NCI-H2196 (cell line): ENCODE data around the gene KCNQ1.

Experiments
- DNase-seq: peaks from one replicate; lab custom pipeline; 2025; ENCODE audit not compliant: unreplicated experiment; lab: John Stamatoyannopoulos, UW

Gene KCNQ1

DNA sequence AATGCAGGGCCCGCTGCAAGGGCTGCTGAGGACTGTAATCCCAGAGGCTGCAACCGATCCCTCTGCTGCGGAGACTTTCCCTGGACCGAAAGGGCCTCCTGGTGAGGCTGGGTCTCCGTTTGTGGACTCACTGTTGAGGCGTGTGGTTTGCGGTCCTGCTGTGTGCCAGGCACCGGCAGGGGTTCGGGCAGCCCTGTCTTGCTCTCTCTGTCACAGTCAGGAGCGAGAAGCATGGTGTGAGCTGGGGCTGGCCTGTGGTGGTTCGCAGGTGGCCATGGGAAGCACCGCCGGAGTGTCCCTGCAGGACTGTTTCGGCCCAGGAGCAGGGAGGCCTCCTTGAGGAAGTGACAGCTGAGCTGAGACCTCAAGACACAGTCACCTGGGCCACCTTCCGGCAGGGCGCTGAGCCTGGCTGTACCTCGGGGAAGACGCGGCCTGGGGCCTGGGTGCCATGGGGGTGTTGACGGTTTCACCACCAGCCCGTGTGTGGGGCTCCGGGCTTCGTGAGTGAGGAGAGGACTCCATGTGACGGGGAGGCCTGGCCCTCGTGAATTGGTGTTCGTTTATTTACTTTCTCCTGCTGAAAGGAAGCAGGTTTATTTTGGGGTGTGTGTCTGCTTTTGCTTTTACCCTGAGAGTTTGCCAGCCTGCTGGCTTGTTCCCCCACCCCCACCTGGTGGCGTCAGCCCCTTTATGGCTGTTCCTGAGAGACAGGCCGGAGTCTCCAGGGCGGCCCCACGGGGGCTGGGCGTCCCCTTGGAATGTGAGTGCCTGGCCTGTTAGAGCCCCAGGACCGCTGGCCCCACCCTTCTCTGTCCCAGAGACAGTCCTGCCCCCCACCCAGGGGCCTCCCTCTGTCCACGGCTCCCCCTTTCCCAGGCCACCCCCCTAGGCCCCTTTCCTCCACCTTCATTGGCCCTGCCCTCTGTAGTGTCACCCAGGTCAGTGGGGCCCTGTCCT is 132.5 kb downstream of the KCNQ1 start:
- no peak for DNase-seq

DNA sequence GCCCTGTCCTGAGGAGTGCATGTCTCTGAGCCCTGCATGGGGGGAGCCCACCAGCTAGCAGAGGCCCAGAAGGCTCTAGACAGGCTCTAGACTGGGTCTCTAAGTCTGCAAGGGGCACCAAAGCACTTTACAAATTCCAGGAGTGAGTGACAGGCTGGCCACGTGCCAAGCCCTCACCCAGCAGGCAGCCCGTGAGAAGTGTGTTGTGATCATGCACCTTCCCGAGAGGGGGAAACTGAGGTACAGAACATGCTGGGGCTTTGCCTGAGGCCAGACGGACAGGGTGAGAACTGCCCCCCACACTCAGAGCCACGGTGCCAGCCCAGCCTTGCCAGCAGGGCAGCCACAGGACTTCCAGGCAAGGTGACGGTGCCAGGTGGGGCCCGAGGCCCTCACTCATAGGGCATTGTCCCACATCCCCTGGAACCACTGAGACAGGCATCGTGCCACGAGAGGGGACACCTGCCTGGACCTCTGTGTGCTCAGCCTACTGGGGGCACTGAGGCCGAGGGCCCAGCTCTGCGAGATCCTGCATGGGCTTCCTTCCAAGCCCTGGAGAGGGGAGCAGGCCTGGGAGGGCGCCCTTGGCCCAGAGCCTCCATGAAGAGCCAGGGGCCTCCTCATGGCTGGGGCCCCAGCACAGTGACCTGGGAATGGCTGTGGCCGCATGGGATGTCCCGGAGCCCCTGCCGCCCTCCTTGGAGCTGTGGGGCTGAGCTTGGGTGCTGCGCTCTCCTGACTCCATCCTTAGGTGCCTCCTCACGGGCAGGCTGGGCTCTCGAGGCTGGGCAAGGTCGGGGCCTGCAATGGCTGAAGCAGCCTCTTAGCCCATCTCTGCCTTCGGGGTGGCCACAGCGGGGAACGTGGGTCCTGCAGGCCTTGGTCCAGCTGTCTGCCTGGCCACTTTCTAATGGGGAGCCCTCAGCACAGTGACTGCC is 133.5 kb downstream of the KCNQ1 start:
- no peak for DNase-seq

DNA sequence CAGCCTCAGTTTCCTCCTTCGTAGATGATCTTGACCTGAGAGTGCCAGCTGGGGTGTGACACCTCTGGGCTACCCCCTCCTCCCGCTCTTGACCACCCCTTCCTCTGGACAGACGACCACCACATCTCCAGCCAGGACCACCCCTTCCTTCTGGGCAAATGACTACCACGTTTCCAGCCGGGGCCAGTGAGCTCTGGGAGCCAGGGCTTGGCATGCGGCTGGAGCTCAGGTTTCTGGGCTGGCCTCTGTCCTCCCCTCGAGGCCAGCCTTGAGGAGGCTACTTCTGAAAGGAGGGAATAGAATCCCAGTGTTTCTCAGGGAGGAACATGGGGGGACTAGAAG is 134.1 kb downstream of the KCNQ1 start:
- DNase-seq, result no peak

DNA sequence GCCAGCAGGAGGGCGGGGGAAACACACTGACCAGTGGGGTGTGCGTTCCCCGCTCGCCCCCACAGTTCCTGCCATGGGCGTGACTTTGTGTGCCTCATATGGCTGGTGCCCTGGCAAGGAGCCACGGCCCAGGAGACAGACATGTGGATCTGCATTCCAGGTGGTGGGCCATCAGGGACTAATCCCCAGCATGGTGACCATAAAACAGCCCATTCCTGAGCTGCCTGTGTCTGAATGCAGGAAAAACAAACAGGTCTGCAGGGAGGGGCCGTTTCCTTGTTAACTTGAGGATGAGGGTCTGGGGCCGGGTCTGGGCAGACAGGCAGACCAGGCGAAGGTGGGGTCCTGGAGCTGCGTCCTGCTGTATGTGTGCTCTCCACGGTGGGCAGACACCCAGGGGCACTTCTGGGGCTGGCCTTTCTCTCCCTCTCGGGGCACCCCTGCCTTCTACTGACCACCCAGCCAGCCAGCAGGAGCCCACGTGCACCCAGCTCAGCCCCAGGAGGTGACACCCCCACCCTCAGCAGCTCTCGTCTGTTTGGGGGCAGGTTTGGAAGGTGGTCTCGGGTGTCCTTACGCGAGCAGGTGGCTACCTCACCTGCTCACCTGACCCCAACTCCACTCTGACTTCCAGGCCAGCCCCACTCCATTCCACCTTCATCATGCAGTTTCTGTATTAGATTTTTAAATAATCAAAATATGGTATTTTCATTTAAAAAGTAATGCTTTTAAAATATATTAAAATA is 134.7 kb downstream of the KCNQ1 start:
- no peak for DNase-seq

DNA sequence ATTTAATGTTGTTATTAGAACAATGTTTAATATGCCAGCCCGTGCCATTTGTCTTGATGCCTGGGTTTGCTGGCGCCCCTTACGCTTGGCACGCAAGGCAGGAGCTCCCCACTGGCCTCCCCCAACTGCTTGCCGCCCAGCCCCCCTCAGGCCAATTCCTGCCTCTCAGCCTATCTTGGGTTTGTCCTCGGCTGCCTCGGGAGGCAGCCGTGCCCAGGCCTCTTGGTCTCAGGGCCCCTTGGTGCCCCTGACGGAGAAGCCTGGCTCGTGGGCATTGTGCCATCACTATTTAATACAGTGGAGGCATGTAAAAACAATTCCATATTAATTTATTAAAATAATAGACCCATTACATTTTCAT is 135.2 kb downstream of the KCNQ1 start:
- DNase-seq, result no peak

DNA sequence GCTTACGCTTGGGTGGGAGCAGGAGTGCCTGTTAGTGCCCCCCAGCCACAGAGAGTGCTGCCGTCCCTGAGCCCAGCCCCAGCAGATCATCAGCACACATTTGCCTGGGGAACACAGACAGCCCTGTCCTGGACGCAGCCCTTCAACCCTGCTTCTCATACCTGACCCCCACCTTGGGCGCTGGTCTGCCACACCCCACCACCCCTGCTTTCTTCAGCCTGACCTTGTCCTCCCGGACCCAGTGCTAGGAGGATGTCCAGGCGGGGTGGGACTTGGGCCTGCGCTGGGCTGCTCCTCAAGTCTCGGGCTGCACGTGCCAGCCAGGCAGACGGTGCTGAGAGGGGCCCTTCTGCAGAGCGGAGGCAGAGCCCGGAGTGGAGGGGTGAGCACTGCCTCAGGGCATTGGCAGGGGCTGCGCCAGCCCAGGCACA is 135.8 kb downstream of the KCNQ1 start:
- no peak for DNase-seq

DNA sequence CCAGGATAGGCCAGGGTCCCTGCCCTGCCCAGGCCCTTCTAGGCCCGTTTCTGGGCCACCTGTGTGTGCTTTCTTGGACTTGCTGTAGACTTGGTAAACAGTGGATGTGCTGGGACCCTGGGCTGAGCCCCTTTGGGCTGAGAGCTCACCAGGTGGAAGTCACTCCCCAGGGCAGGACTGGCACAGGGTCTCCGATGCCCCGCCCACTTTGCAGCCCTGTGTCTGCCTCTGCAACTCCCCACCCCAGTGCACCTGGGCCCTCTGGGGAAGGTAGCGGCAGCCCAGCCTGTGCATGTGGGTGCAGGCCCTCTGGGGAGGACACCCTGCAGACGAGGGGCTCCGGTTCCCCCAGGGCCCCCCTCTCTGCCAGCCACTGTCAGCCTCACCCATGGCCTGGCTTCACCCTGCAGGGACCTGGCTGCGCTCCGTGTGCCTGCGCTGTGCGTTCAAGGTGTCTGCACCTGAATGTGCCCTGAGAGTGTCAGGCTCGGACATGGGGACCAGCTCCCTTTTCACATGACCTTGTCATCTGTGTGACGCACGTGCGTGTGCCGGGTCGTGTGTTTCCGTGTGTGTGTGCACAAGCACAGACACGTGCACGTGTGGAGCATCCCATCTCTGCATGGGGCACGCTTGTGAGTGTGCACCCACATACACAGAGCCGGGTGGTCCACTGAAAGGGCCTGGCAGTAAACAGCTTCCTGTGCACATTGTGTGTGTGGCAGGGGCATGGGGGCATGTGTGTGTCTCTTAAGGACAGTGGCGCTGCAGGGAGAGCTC is 136.5 kb downstream of the KCNQ1 start:
- no peak for DNase-seq

DNA sequence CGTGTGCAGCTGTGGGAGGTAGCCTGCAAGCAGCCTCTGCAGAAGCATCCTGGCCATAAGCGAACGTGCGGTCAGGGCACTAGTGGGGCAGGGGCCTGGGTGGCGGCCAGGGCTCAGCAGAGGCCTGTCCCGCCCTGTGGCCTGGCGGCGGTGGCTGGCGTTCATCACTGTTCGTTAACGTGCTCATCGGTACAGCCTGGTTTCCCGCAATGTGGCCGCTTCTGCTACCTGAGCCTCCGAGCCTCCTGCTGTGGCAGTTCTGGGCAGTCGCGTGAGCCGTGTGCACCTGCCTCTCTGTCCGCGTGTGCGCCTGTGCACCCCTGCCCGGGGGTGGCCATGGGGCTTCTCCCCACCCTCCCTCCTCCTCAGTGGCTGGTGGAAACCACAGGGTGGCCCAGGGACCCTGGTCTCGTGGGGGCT is 137.1 kb downstream of the KCNQ1 start:
- DNase-seq, result no peak

DNA sequence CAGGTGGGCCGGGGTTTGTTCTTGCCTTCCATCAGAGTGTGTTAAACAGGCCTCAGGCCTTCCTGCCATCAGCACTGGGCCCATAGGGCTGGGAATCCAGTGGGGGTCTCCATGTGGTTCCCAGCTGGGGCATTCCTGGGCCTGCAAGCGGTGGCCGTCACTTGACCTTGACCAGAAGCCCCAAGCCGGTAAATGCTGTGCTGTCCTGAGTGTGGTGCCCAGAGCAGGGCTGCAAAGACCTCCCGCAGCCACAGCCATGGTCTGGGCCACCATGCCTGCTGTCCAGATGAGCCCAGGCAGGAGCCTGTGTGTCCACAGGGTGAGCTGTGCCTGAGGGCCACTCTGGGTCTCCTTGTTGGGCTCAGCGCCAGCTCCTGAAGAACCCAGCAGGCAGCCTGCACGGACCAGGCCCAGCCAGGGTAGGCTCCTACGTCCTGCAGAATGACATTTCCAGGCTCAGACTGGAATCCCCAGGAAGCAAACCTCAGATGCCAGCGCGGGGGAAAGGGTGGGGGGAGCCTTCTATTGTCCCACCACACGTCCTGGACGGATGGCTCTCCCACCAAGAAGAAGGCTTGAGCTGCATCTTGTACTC is 137.6 kb downstream of the KCNQ1 start:
- no peak for DNase-seq

DNA sequence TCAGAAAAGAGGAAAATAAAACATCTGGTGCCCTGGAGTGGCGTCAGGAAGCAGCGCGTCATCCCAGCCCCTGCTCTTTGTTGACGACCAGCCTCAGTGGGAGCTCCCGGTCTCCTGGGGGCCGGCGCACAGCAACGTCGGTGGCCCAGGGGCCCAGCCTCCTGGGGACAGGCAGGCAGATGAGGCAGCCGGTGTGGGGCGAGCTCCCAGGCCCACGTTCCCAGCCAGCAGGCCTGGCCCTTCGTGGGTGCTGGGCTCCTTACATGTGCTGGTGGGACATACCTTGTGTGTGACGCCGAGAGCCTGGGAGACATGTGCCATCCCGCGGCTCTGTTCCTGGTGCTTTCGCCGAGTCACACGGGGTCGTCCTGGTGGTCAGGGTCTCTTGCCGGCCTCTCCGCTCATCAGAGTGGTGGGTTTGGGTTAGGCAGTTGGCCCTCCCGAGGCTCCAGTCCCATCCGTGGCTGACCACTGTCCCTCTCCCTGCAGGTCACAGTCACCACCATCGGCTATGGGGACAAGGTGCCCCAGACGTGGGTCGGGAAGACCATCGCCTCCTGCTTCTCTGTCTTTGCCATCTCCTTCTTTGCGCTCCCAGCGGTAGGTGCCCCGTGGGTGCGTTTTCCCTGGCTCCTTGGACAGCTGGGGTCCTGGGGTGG is 138.3 kb downstream of the KCNQ1 start:
- DNase-seq, result no peak

DNA sequence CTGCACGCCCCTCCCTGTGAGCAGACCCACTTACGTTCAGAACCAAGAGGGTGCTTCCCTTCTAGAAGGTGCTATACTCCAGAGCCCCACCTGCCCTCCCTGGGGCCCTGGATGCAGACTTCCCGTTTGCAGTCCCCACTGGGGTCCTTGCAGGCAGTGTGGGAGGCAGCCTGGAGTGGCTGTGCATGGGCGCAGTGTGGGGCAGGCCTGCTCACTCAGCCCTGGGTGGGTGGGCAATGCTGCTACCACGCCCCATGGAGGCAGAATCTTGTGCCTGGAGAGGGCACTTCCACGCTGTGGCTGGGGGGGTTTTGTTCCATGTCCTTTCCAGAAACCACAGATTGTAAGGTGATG is 138.8 kb downstream of the KCNQ1 start:
- no peak for DNase-seq

DNA sequence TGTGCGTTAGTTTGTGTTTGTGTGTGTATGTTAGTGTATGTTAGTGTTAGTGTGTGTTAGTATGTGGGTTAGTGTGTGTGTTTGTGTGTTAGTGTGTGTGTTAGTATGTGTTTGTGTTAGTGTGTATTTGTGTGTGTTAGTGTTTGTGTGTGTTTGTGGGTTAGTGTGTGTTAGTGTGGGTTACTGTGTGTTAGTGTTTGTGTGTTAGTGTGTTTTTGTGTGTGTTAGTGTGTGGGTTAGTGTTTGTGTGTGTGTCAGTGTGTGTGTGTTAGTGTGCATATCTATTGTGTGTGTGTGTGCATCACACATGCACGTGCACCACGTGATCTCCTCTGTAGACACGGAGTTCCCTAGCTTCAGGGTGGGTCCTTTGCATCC is 139.6 kb downstream of the KCNQ1 start:
- DNase-seq, result no peak

DNA sequence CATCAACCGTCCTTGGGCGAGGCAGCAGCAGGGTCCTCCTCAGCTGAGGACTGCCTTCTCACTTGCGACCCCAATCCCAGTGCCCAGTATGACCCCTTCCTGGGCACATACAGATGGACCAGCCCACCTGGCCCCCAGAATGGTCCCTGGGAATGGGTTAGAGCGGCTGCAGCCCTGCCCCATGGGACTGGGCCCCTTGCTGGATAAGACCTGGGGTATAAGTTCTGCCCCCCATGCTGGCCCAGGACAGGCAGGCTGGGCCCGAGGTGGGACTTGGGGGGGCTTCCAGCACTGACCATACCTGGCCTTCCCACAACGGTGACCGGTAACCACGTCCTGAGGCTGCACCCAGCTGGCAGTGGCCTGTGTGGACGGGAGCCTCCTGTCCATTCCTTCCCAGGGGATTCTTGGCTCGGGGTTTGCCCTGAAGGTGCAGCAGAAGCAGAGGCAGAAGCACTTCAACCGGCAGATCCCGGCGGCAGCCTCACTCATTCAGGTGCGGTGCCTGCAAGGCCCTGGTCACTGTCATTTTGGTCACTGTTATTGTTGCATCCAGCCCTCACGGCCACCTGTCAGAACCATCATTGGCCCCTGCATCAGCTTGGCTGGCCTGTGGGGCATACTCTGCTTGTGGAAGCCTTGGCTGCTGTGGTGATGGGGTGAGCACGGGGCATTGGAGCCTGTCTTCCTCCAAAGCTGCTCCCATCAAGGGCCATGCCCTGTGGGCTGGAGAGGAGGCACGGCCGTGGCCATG is 140.2 kb downstream of the KCNQ1 start:
- no peak for DNase-seq

DNA sequence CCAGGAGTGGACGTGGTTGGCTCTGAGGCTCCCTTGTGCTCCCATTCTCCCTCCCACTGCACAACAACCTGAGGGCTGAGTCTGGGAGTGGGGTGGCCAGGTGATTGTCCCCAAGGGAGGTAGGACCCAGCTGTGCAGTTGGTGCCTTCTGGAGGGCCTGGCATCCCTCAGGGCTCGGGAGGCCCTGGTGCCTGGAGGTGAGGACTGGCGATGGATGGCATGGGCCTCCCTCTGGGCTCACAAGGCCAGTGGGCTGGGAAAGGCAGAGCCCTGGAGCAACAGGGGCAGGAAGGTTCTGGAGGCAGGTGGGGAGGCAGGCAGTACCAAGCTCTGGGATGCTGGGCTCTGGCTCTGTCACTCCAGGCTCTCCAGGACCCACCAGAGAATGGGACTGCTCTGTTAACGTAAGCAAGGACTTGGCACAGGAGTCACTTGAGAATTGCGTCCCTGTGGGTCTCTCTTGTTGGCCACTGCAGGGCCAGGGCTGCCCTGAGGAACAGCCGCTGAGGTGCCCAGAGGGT is 140.8 kb downstream of the KCNQ1 start:
- no peak for DNase-seq

DNA sequence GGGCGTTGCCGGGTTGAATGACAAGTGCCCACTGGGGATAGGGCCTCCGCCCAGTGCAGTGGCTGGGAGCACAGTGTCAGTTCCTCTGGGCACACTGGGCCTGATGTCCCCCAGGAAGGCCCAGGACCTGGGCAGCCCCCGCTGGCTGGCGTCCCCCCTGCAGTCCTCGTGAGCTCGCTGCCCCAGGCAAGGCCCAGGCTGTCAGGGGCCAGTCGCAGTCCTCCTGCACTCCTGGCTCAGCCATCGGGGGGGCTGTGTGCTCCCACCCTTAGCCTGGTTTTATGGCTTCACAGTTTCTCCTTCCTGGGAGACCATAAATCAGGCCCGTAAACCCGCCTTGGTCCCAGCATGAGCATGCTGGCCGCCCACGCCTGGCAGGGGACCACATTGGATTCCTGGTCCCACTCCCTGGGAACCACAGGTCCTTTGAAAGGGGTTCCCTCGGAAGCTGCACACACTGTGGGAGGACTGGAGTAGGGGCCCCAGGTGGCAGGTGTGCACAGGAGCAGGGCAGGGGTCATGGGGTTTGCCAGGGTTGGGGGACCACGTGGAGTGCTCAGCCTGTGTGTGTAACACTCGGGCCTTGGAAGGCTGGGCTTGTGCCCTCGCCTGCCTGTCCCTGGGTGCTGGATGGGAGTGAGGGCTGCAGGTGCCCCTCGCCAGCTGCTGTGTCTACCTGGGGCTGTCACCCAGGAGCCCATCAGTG is 141.4 kb downstream of the KCNQ1 start:
- no peak for DNase-seq

DNA sequence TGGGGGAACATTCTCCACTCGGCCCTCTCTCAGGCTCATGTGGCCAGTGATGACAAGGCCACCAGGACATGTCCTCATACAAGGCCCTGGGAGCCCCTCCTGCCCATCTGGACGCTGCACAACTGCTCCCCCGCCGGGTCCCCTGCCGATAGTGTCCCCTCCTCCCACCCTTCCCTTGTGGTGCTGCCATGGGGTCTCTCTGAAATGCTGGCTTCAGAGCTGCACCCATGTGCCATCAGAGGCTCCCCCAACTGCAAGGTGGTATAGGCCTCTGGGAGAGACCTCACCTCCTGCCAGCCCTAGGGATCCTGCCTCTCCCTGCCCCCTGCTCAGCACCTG is 142.0 kb downstream of the KCNQ1 start:
- DNase-seq, result no peak

DNA sequence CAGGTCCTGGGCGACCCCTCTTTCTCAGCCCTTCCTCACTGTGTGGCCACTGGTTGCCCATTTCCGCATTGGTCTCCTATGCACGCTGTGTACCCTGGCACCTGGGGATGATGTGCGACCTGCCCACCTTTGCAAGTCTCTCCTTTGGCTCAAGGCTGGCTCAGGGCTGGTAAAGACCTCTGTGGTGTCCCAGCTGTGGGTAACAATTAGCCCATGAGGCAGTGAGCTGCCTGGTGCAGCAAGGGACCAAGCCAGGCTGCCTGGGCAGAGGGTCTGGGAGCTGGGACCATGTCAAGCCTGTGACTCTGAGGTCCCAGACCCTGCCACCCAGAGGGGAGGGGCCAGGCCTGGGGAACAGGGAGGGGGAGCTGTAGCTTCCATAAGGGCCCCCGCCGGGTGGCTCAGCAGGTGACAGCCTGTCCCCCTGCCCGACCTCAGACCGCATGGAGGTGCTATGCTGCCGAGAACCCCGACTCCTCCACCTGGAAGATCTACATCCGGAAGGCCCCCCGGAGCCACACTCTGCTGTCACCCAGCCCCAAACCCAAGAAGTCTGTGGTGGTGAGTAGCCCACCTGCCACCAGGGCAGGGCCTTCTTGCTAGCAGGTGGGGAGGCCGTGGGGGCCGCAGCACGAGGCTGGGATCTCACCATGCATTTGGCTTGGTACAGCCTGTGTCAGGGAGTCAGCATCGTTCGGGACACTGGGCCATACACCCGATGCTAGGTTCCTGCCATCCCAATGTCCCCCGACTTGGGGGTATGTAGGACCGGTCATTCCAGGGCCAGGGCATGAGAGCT is 142.5 kb downstream of the KCNQ1 start:
- DNase-seq, result no peak
